Activated CD4-positive, alpha-beta T cell treated with anti-CD3 and anti-CD28 coated beads, Interleukin-2, amount 50 U/mL, for 16 hours (primary cell): ENCODE measurements around the gene SFRP5.

Experiments used
- DNase-seq: peaks from one replicate; pipeline ENCODE4 v3.0.0-alpha.2; 2020

The SFRP5 gene

GRCh38 chr10:97785231-97785630, 13.4 kb upstream of the SFRP5 start:
- DNase-seq, result no peak

GRCh38 chr10:97784200-97784810, 12.5 kb upstream of the SFRP5 start:
- DNase-seq, result no peak

GRCh38 chr10:97782455-97783228, 10.8 kb upstream of the SFRP5 start:
- no peak for DNase-seq

- no peak for DNase-seq
Measured at GRCh38 chr10:97781618-97782331, 10.0 kb upstream of the SFRP5 start.

- DNase-seq, result no peak
Measured at GRCh38 chr10:97780841-97781617, 9.2 kb upstream of the SFRP5 start.

GRCh38 chr10:97779975-97780374, 8.2 kb upstream of the SFRP5 start:
- no peak for DNase-seq

GRCh38 chr10:97779492-97779891, 7.7 kb upstream of the SFRP5 start:
- DNase-seq, result no peak

- no peak for DNase-seq
Measured at GRCh38 chr10:97778452-97779302, 6.9 kb upstream of the SFRP5 start.

- DNase-seq, result no peak
Measured at GRCh38 chr10:97777143-97777542, 5.3 kb upstream of the SFRP5 start.

- no peak for DNase-seq
Measured at GRCh38 chr10:97774811-97775294, 3.1 kb upstream of the SFRP5 start.

GRCh38 chr10:97773096-97773495, 1.3 kb upstream of the SFRP5 start:
- no peak for DNase-seq

GRCh38 chr10:97771055-97771891, 526 bp downstream of the SFRP5 start:
- DNase-seq, result peak; percentile 4

GRCh38 chr10:97770255-97770654, 1.5 kb downstream of the SFRP5 start:
- no peak for DNase-seq

GRCh38 chr10:97768322-97769315, 3.2 kb downstream of the SFRP5 start:
- DNase-seq, result no peak

- no peak for DNase-seq
Measured at GRCh38 chr10:97766996-97767924, 4.5 kb downstream of the SFRP5 start.

GRCh38 chr10:97766106-97766810, 5.5 kb downstream of the SFRP5 start:
- DNase-seq, result no peak

GRCh38 chr10:97765201-97765600, 6.6 kb downstream of the SFRP5 start:
- no peak for DNase-seq

- DNase-seq, result no peak
Measured at GRCh38 chr10:97764519-97764931, 7.3 kb downstream of the SFRP5 start.
